SK-N-MC (cell line): ENCODE data around the gene CTXN3.

ENCODE experiments used
- DNase-seq: peaks from one replicate; pipeline ENCODE4 v3.0.0-alpha.2; 2011; ENCODE audit warnings: low read depth, low spot score
- H3K27ac ChIP-seq: fragments of 200-600 bp; sonication (generic); 2 replicates; pipeline ENCODE4 v1.5.1; 2016; ENCODE audit warnings: mixed run types
- H3K36me3 ChIP-seq: fragments of 200-600 bp; sonication (generic); 2 replicates; pipeline ENCODE4 v1.6.1; 2017; ENCODE audit warnings: antibody characterized with exemption, low read length, mixed read lengths; ENCODE audit not compliant: insufficient read depth
- H3K4me3 ChIP-seq: fragments of 200-600 bp; sonication (generic); 2 replicates; pipeline ENCODE4 v1.5.1; 2016
- H3K9ac ChIP-seq: fragments of 200-600 bp; sonication (generic); 2 replicates; pipeline ENCODE4 v1.8.0; 2017; ENCODE audit warnings: mixed run types, mixed read lengths; ENCODE audit not compliant: insufficient read length
- H3K9me3 ChIP-seq: fragments of 200-600 bp; sonication (generic); 2 replicates; pipeline ENCODE4 v1.6.1; 2017; ENCODE audit warnings: low read depth, mild to moderate bottlenecking, antibody characterized with exemption, low read length, moderate library complexity, mixed read lengths
- EZH2 ChIP-seq: fragments of 200-600 bp; sonication (generic); IDR thresholded peaks from one replicate; pipeline ENCODE4 v1.6.1; 2017; ENCODE audit warnings: antibody characterized with exemption
- FOXP2 ChIP-seq: optimal IDR thresholded peaks from 2 replicates; pipeline ENCODE3; 2011; ENCODE audit warnings: mild to moderate bottlenecking, moderate library complexity; ENCODE audit not compliant: insufficient read depth; ENCODE audit errors: extremely low read length, control extremely low read depth
- POLR2AphosphoS5 ChIP-seq: IDR thresholded peaks from 2 replicates; pipeline ENCODE4 v1.6.1; 2012; ENCODE audit warnings: mild to moderate bottlenecking, low read depth, low read length, borderline replicate concordance

Gene CTXN3

DNA sequence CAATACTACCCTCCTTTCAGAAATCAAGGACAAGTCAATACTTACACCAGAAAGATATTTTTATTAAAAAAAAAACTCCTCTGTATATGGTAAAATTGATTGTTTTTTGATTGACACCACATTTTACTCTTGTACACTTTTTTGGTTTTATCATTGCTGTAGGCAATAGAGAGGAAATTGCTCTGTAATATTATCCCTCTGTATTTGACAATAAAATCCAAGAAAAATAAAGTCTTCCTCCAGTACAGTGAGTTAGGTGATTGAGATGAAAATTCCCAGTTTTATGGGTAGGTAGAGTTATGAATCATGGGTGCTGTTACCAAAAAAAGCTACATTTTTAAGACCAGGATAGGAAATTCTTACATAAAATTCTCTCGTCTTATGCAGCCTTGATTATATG, 31.7 kb downstream of the CTXN3 start:
- no peak overlapping the region for H3K4me3 ChIP-seq
- DNase-seq: no peak
- no peak overlapping the region for H3K9ac ChIP-seq
- no peaks in the 10 kb centered on the region for H3K9me3 ChIP-seq
- H3K36me3 ChIP-seq: no peaks in the 10 kb centered on the region
- TF ChIP-seq FOXP2: no peak
- TF ChIP-seq EZH2: no peak
- no peak for TF ChIP-seq POLR2AphosphoS5
- no peak overlapping the region for H3K27ac ChIP-seq

DNA sequence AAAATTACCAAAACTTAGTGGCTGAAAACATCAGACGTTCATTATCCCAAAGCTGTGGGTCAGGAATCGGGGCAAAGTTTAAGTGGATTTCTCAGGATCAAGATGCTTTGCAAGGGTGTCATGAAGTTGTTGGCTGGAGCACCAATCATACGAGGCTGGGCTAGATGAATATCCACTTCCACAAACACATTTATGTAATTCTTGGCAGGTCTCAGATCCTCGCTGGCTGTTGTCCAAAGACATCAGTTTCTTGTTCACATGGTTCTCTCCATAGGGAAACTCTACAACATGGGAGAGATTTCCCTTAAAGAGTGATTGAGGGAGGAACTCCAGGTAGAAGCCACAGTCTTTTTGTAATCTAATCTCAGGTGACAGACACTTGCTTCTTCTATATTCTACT, 34.1 kb downstream of the CTXN3 start:
- no peak for DNase-seq
- Histone ChIP-seq H3K36me3 (no peaks in the 10 kb centered on the region), H3K4me3 (no peak overlapping the region), H3K9ac (no peak overlapping the region), H3K9me3 (no peaks in the 10 kb centered on the region), H3K27ac (no peak overlapping the region)
- TF ChIP-seq POLR2AphosphoS5 (no peak), EZH2 (no peak), FOXP2 (no peak)

DNA sequence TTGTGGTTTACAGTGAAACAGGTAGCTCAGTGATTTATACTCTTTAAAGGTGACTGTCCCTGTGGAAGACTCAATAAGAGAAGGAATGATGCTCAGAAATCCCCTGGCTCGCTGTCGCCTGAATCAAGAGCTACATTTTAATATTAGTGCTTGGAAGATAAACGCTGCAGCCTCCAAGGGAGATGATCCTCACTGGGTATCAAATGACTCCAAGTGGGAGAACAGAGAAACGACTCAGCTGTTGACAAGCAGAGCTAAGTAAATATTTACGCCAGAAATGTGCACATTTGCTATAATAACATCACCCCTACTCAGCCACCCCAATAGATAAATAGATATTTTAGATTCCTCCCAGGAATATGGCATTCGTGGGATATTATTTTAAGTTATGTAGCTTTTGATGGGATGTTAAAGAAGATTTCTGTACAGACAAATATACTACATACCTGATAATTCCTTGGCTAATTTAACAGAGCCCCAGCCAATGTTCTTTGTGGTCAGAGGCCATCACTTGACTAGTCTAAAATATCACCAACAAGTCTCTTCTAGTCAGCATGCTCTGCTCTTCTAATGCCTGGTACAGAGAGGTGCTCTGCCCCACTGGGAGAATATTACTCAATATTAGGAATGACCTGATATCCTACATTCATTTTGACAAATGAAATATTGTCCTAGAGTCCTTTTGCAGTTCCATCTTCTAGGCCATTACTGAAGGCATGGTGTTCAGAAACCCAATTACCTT, 36.0 kb downstream of the CTXN3 start:
- no peaks in the 10 kb centered on the region for H3K36me3 ChIP-seq
- H3K4me3 ChIP-seq: no peak overlapping the region
- no peak overlapping the region for H3K9ac ChIP-seq
- H3K9me3 ChIP-seq: no peaks in the 10 kb centered on the region
- no peak for TF ChIP-seq EZH2
- TF ChIP-seq FOXP2: no peak
- no peak for TF ChIP-seq POLR2AphosphoS5
- H3K27ac ChIP-seq: no peak overlapping the region
- no peak for DNase-seq

DNA sequence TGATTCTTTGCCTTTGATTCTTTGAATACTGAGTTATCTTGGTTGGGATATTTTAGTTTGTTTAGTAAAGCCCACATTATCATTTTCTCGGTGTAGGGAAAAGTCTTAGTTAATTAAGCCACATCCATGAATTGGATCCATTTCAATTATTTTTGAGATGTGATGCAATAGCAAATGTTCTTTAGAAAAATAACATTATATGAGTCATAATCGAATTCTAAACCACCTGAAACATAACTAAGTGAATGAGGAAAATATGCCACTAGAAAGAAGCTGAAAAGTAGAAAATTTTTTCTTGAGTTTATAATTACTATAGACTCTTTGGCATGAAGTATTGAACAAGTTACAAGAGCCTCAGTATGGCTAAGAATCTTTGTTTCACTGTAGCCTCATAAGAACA, 36.8 kb downstream of the CTXN3 start:
- Histone ChIP-seq H3K9ac (no peak overlapping the region), H3K36me3 (no peaks in the 10 kb centered on the region), H3K9me3 (no peaks in the 10 kb centered on the region), H3K27ac (no peak overlapping the region), H3K4me3 (no peak overlapping the region)
- DNase-seq: no peak
- TF ChIP-seq EZH2: no peak
- TF ChIP-seq FOXP2: no peak
- TF ChIP-seq POLR2AphosphoS5: no peak

DNA sequence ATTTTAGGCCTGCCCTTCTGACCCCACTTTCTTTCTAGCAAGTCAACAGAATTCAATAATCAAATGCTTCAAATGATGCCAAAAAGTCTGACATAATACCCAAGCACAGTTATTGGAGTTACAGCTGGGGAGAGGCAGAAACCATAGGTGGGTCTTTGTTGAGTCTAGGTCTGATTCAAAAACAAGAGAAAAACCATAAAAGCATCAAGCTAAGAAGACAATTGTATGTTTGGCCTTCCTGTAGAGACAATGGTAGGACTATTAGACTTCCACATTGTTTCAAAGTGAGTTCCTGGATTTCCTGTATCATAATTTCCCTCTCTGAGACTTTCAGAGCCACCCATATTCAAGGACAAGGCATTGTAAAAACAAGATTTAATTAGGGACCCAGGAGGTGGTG, 37.5 kb downstream of the CTXN3 start:
- no peak for DNase-seq
- no peaks in the 10 kb centered on the region for H3K36me3 ChIP-seq
- TF ChIP-seq FOXP2 (no peak), EZH2 (no peak), POLR2AphosphoS5 (no peak)
- no peaks in the 10 kb centered on the region for H3K9me3 ChIP-seq
- no peak overlapping the region for H3K9ac ChIP-seq
- H3K4me3 ChIP-seq: no peak overlapping the region
- no peak overlapping the region for H3K27ac ChIP-seq

DNA sequence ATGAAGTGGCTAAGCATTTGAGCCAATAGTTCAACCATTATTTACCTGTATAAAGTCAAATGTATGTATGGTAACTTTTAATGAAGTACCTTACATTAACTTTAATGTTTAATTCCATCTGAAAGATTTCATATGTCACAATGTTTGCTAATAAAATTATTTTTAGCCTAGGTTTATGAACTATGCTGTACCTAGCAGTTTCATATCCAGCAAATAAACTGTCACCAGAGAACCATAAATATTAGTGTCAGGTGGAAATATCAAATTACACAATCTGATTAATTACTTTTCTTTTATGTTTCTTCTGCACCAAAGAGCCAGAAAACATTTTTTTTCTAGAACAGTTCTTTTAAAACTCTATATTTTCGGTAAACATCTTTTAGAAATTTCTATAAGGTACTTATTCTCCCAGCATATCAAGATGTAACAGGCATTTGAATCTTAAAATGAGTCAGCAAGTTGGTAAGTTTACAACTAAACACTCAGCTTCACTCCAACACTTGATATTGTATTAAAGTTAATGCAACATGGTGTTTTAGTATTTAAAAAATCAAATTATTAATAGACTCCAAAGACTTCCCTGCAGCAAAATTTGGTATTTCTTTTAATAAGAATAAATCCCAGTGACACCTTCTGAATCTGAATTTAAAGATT, 45.8 kb downstream of the CTXN3 start:
- TF ChIP-seq FOXP2: no peak
- TF ChIP-seq EZH2: no peak
- no peak for TF ChIP-seq POLR2AphosphoS5
- Histone ChIP-seq H3K9me3 (no peaks in the 10 kb centered on the region), H3K27ac (no peak overlapping the region), H3K9ac (no peak overlapping the region), H3K36me3 (no peaks in the 10 kb centered on the region), H3K4me3 (no peak overlapping the region)
- DNase-seq: no peak

DNA sequence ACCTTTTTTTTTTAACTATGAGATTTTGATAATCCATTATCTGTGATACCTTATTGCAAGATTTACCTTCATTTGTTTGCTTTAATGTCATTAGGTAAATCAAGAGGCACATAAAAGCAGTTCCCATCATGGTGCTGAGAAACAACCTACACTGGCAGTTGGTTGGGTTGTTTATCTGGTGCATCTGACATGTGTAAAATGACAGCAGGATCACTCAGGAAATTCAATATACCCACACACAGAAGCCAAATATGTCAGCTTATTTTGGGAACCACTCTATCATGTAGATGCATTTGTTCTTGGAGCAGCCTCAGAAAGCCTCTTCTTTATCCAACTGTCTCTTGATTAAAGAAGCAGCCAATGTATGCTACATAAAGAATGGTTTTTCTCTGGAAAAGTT, 46.5 kb downstream of the CTXN3 start:
- H3K36me3 ChIP-seq: no peaks in the 10 kb centered on the region
- TF ChIP-seq POLR2AphosphoS5 (no peak), FOXP2 (no peak), EZH2 (no peak)
- no peaks in the 10 kb centered on the region for H3K9me3 ChIP-seq
- DNase-seq: no peak
- no peak overlapping the region for H3K4me3 ChIP-seq
- H3K9ac ChIP-seq: no peak overlapping the region
- H3K27ac ChIP-seq: no peak overlapping the region

DNA sequence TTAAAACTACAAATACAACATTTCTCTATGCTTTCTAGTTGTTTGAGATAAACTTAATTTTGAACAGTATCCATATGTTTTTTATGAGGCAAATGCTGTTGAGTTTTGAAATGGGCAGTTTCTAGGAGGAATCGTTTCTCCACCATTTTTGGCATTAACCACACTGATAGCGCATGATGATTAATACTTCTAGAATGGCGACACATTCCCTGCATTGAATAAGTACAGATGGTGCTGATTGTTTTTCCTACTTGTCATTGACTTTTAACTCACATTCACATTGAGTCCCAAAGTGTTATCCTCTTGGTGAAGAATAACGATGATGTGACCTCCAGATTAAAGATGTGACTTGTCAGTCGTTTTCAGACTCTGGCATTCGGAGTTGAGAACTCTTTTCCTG, 47.8 kb downstream of the CTXN3 start:
- TF ChIP-seq EZH2: no peak
- no peak for TF ChIP-seq POLR2AphosphoS5
- no peak for TF ChIP-seq FOXP2
- Histone ChIP-seq H3K9me3 (no peaks in the 10 kb centered on the region), H3K9ac (no peak overlapping the region), H3K36me3 (no peaks in the 10 kb centered on the region), H3K4me3 (no peak overlapping the region), H3K27ac (no peak overlapping the region)
- no peak for DNase-seq

DNA sequence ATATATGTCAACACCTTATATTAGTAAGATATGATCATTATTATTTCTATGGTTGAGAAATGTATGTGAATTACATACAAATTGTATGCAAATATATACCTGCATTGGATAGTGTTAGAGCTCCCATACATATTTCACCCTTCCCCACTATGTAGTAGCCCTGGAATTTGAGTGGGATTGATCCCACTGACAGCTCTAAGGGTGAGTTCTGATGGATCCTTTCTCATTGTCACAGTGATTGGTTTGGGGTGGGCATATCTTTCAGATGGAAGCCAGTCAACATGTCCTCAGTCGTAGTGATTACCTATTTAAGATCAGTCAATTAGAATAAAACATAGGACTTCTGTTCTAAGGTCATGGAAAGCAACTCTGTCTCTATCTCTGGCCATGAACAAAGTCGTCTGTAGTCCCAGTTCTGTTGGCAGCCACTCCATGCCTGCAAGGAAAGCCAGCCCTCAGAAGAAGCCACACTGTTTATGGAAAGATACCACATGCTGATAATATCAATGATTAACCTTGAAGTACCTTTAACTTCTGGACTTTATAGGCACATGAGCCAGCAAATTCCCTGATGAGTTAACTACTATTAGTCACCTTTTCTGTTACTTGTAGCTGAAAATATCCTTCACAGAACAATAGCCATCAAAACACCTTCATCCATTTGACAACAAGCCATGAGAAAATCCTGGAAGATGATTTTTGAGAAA, 49.2 kb downstream of the CTXN3 start:
- no peak for DNase-seq

More for the DNA sequence above, 49.2 kb downstream of the CTXN3 start:
- TF ChIP-seq FOXP2: no peak
- no peak for TF ChIP-seq EZH2
- no peak for TF ChIP-seq POLR2AphosphoS5
- Histone ChIP-seq H3K9ac (no peak overlapping the region), H3K9me3 (no peaks in the 10 kb centered on the region), H3K36me3 (no peaks in the 10 kb centered on the region), H3K27ac (no peak overlapping the region), H3K4me3 (no peak overlapping the region)
